Testis (tissue), 3 donors: ENCODE results near the gene SOX8. TPM values are rescaled to one million over a fixed set of nuclear protein-coding genes. Genes with fewer than 3 reads are reported as not detected.

Experiments used
- DNase-seq: peaks from one replicate; pipeline ENCODE4 v3.0.0-alpha.2; 2019
- H3K27ac ChIP-seq, 2 donors: fragments of 200-600 bp; sonication (generic); one replicate each; pipeline ENCODE4 v1.5.1; 2019
- H3K27me3 ChIP-seq: fragments of 200-600 bp; sonication (generic); one replicate; pipeline ENCODE4 v1.5.1; 2019
- H3K36me3 ChIP-seq: fragments of 200-600 bp; sonication (generic); one replicate; pipeline ENCODE4 v1.5.1; 2017; ENCODE audit warnings: low read depth; ENCODE audit errors: missing control alignments
- H3K4me1 ChIP-seq: fragments of 200-600 bp; sonication (generic); one replicate; pipeline ENCODE4 v1.5.1; 2019
- H3K4me3 ChIP-seq, 2 donors: fragments of 200-600 bp; sonication (generic); one replicate each; pipeline ENCODE4 v1.5.1; 2017 to 2019
- H3K9me3 ChIP-seq: fragments of 200-600 bp; sonication (generic); one replicate; pipeline ENCODE4 v1.5.1; 2017
- POLR2A ChIP-seq: fragments of 450-650 bp; IDR thresholded peaks from one replicate; pipeline ENCODE4 v1.6.1; 2017; ENCODE audit warnings: antibody characterized with exemption, mild to moderate bottlenecking, moderate library complexity
- WGBS, 2 donors: methylation state at CpG; one replicate each; pipeline ENCODE4 v1.1.5; 2018; 5-methylcytosine and 5-hydroxymethylcytosine counted together
- intact Hi-C: fragments of 100-400 bp; cut with DNase I; formaldehyde crosslinking; loops from one replicate; pipeline ENCODE4 v1.15.1; 2023; ENCODE audit warnings: low total_unique reads
- polyA plus RNA-seq: library from polyadenylated mRNA; stranded (reverse); fragments of 350-450 nt; fragmentation: Illumina TruSeq; extraction: RNeasy Lipid Tissue Mini Kit (QIAGEN cat#74804); gene quantifications from one replicate; pipeline ENCODE4 v1.2.3, GENCODE V29; 2014; ENCODE audit warnings: low read depth, low replicate concordance; ENCODE audit not compliant: insufficient read depth
- total RNA-seq, 2 donors: library from RNA; depleted of rRNA; stranded (reverse); fragments of >200 nt; gene quantifications; one replicate each; pipeline ENCODE4 v1.2.3, GENCODE V29; 2016
- TF ChIP-seq, protein P1 (sequence below), 3 experiments: fragments of 450-650 bp in 2 of 3; fragments of 200-600 bp in 1 of 3; sonication (generic) in 1 of 3; IDR thresholded peaks; one replicate each; pipeline ENCODE4 v1.5.1; 2016 to 2019; ENCODE audit warnings: antibody characterized with exemption in 3 of 3, mild to moderate bottlenecking in 2 of 3, moderate library complexity in 1 of 3

The SOX8 gene
- total and polyA plus RNA-seq, 3 donors from 2014 or later, result 4.3 to 19.6 (median 11.2) TPM

DNA sequence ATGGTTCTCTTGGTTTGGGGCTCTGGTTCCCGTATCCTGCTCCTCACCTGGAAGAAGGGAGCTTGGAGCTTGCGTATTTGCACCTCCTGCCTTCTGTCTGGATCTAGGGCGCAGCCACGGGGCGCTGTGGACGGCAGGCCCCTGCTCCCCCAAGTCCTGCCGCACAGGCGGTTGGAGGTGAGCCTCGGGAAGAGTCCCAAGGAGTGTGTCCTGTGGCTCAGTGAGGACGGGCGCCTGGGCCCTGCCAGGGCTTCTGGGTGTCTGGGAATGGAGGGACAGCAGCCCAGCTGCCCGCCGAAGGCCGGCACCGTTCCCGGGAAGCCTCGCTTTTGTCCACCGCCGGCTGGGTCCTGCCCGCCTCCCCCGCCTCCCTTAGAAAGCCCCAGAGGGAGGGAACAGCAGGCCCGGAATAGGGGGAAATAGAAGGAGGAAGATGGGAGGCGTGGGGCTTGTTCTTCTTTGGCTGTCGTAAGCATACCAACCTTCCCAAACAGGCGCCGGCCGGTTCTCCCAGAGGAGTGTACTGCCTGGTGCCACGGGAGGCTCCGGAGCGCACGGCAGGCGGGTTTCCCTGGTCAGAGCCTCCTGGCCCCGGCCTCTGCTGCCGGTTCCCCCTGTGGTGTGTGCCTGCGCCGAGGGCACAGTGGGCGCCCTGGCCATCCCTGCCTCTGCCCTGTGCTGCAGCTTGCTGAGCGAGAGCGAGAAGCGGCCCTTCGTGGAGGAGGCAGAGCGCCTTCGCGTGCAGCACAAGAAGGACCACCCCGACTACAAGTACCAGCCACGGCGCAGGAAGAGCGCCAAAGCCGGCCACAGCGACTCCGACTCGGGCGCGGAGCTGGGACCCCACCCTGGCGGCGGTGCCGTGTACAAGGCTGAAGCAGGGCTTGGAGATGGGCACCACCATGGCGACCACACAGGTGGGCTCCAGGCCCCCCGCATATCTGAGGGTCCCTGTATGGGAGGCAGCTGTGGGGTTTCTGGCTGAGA lies 1.8 kb downstream of the SOX8 start:
- H3K4me3 ChIP-seq, result no peak overlapping the region
- H3K9me3 ChIP-seq, result no peaks in the 10 kb centered on the region
- no peak overlapping the region for H3K27ac ChIP-seq
- no peak for DNase-seq
- TF ChIP-seq, protein P1, sequence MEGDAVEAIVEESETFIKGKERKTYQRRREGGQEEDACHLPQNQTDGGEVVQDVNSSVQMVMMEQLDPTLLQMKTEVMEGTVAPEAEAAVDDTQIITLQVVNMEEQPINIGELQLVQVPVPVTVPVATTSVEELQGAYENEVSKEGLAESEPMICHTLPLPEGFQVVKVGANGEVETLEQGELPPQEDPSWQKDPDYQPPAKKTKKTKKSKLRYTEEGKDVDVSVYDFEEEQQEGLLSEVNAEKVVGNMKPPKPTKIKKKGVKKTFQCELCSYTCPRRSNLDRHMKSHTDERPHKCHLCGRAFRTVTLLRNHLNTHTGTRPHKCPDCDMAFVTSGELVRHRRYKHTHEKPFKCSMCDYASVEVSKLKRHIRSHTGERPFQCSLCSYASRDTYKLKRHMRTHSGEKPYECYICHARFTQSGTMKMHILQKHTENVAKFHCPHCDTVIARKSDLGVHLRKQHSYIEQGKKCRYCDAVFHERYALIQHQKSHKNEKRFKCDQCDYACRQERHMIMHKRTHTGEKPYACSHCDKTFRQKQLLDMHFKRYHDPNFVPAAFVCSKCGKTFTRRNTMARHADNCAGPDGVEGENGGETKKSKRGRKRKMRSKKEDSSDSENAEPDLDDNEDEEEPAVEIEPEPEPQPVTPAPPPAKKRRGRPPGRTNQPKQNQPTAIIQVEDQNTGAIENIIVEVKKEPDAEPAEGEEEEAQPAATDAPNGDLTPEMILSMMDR (IDR thresholded peaks at IDR 0.05), result no peak
- TF ChIP-seq POLR2A, result no peak
- intact Hi-C loops, result no loop called here
- H3K36me3 ChIP-seq, result no peaks in the 10 kb centered on the region
- H3K4me1 ChIP-seq, result peaks cover 4% of the 10 kb centered on the region
- 62 to 66% methylated on average over 17 to 58 of the region's 59 CpGs for WGBS, 2 donors
- no peaks in the 10 kb centered on the region for H3K27me3 ChIP-seq

DNA sequence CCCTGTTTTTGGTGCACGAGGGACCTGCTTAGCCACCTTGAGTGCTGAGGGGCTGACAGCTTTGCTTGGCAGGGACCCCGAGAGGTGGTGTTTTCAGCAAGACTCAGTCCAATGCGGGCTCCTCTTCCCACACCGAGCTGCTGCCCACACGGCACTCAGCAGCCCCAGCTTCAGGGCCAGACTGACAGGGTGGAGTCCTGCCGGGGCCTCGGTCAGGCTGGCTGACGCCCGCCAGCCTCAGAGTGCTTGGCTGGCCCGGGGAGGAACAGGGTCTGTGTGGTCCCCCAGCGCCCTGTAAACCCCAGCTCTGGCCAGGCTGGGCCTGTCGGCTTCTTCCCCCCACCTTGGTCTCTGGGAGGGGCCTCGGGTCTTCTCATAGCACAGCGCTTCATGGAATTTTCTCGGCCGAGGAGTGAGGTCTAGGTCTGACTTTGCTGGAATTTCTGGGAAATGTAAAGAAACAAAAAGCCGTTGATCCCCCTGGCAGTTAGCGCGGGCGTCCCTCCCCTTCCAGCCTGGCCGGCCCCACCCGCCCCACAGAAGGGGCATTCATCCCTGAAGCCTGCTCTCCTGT lies 2.6 kb downstream of the SOX8 start:
- Histone ChIP-seq H3K27me3 (no peaks in the 10 kb centered on the region), H3K4me3 (no peak overlapping the region), H3K36me3 (no peaks in the 10 kb centered on the region), H3K9me3 (no peaks in the 10 kb centered on the region), H3K4me1 (peaks cover 5% of the 10 kb centered on the region), H3K27ac (no peak overlapping the region)
- intact Hi-C loops, result no loop called here
- DNase-seq, result no peak
- WGBS, 2 donors, result 69 to 85% methylated on average over 13 to 22 of the region's 22 CpGs
- no peak for TF ChIP-seq POLR2A
- TF ChIP-seq, protein P1 (IDR thresholded peaks at IDR 0.05), result no peak

DNA sequence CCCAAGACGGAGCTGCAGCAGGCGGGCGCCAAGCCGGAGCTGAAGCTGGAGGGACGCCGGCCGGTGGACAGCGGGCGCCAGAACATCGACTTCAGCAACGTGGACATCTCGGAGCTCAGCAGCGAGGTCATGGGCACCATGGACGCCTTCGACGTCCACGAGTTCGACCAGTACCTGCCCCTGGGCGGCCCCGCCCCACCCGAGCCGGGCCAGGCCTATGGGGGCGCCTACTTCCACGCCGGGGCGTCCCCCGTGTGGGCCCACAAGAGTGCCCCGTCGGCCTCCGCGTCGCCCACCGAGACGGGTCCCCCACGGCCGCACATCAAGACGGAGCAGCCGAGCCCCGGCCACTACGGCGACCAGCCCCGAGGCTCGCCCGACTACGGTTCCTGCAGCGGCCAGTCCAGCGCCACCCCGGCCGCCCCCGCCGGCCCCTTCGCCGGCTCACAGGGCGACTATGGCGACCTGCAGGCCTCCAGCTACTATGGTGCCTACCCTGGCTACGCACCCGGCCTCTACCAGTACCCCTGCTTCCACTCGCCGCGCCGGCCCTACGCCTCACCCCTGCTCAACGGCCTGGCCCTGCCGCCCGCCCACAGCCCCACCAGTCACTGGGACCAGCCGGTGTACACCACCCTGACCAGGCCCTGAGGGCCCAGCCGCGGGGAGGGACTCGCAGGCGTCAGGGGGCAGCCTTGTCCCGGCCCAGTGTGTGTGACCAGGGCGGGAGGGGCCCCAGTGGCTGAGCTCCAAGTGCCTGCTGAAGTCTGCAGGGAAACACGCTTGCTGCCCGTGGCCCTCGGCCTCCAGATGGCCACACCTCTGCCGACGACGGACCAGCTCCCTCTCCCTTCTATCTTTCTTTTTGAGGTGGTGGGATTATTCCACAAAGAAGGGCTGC lies 3.4 kb downstream of the SOX8 start:
- Histone ChIP-seq H3K4me3 (no peak overlapping the region), H3K27ac (no peak overlapping the region), H3K4me1 (peaks cover 5% of the 10 kb centered on the region), H3K9me3 (no peaks in the 10 kb centered on the region), H3K27me3 (no peaks in the 10 kb centered on the region), H3K36me3 (no peaks in the 10 kb centered on the region)
- TF ChIP-seq, protein P1 (IDR thresholded peaks at IDR 0.05), result no peak
- no peak for TF ChIP-seq POLR2A
- intact Hi-C loops, result no loop called here
- WGBS, 2 donors, result 89 to 93% methylated on average over 22 to 78 of the region's 78 CpGs
- no peak for DNase-seq

DNA sequence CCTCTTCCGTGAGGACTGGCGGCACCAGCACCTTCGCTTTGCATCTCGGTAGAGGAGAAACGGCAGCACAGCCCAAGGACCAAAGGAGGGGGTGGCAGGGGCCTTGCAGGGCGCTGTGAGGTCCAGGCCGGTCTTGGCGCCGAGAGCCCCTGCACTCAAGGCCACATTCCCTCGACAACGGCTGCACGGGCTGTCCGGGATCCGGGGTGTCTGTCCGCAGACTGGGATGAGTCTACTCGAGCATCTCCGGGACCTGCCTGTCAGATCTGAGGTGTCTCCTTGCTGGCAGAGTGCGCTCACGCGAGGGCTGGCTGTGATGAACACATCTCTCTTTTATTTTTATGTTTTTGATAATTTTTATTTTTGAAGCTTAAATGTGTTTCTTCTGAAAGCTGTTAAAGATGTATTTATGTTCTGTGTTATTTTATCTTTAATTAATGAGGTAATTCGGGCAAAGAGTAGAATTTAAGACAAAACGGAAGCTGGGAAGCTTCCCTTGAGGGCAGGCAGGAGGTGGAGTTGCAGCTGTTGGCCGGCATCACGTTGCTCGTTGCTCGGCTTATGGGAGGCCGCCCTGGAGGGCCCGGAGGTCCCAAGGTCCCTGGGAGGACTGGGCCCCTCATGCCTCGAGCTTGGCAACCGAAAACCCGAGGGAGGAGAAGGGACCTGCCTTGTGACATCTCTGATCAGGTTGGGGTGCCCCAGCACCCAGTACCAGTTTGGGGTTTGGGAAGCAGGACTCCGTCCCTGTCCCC lies 4.3 kb downstream of the SOX8 start:
- no peaks in the 10 kb centered on the region for H3K27me3 ChIP-seq
- H3K4me3 ChIP-seq, result no peak overlapping the region

More for the DNA sequence above, 4.3 kb downstream of the SOX8 start:
- 80 to 81% methylated on average over 27 to 32 of the region's 32 CpGs for WGBS, 2 donors
- DNase-seq, result no peak
- peaks cover 5% of the 10 kb centered on the region for H3K4me1 ChIP-seq
- no peaks in the 10 kb centered on the region for H3K9me3 ChIP-seq
- no peaks in the 10 kb centered on the region for H3K36me3 ChIP-seq
- TF ChIP-seq POLR2A, result no peak
- TF ChIP-seq, protein P1 (IDR thresholded peaks at IDR 0.05), result no peak
- intact Hi-C loops, result no loop called here
- no peak overlapping the region for H3K27ac ChIP-seq
